ENCODE measurements around the gene LAMA1.
A peak's percentile ranks its signal among the peaks of the same experiment; 100 is the strongest.
"Not testable (repeated sequence)": the region's sequence is repeated elsewhere in the genome, so short reads cannot be mapped to it uniquely, and the experiment has no call there.

The LAMA1 gene

GRCh38 chr18:7117390-7118355 lies at the start of gene LAMA1:
Gene LAMA1 (minus strand): TSS chr18:7117797. CDS start chr18:7117720, 77 bp downstream.
- H3K9me3 ChIP-seq (ENCODE audit: low read length), result peaks cover 5% of the 10 kb centered on the region
- no peaks in the 10 kb centered on the region for H3K36me3 ChIP-seq (ENCODE audit: insufficient read depth, low read length)
- H3K4me3 ChIP-seq (ENCODE audit: low read length), result peak within 1 kb of the TSS; percentile 88
- no peaks in the 10 kb centered on the region for H3K27me3 ChIP-seq (ENCODE audit: insufficient read depth, low read length)
- peak within 1 kb of the TSS; percentile 90 for H2AFZ ChIP-seq (ENCODE audit: low read depth, low read length)
- H3K4me1 ChIP-seq (ENCODE audit: insufficient read depth, low read length), result peaks cover 4% of the 10 kb centered on the region

- H3K9me3 ChIP-seq (ENCODE audit: low read length), result peaks cover 1% of the 10 kb centered on the region
- no peak overlapping the region for H2AFZ ChIP-seq (ENCODE audit: low read depth, low read length)
- no peaks in the 10 kb centered on the region for H3K4me1 ChIP-seq (ENCODE audit: insufficient read depth, low read length)
- no peak overlapping the region for H3K4me3 ChIP-seq (ENCODE audit: low read length)
- H3K27me3 ChIP-seq (ENCODE audit: insufficient read depth, low read length), result peaks cover 2% of the 10 kb centered on the region
- no peaks in the 10 kb centered on the region for H3K36me3 ChIP-seq (ENCODE audit: insufficient read depth, low read length)
Observed at GRCh38 chr18:7165846-7166393, 48.3 kb upstream of the LAMA1 start.

GRCh38 chr18:7164323-7165004 lies 46.9 kb upstream of the LAMA1 start:
- no peak overlapping the region for H2AFZ ChIP-seq (ENCODE audit: low read depth, low read length)
- H3K36me3 ChIP-seq (ENCODE audit: insufficient read depth, low read length), result no peaks in the 10 kb centered on the region
- H3K4me3 ChIP-seq (ENCODE audit: low read length), result no peak overlapping the region
- peaks cover 1% of the 10 kb centered on the region for H3K9me3 ChIP-seq (ENCODE audit: low read length)
- no peaks in the 10 kb centered on the region for H3K4me1 ChIP-seq (ENCODE audit: insufficient read depth, low read length)
- H3K27me3 ChIP-seq (ENCODE audit: insufficient read depth, low read length), result peaks cover 2% of the 10 kb centered on the region

- Histone ChIP-seq H3K4me3 (ENCODE audit: low read length) (no peak overlapping the region), H2AFZ (ENCODE audit: low read depth, low read length) (no peak overlapping the region), H3K9me3 (ENCODE audit: low read length) (no peaks in the 10 kb centered on the region), H3K36me3 (ENCODE audit: insufficient read depth, low read length) (no peaks in the 10 kb centered on the region), H3K27me3 (ENCODE audit: insufficient read depth, low read length) (peaks cover 7% of the 10 kb centered on the region), H3K4me1 (ENCODE audit: insufficient read depth, low read length) (no peaks in the 10 kb centered on the region)
Observed at GRCh38 chr18:7158216-7158615, 40.6 kb upstream of the LAMA1 start.

- Histone ChIP-seq H3K36me3 (ENCODE audit: insufficient read depth, low read length) (no peaks in the 10 kb centered on the region), H3K4me3 (ENCODE audit: low read length) (no peak overlapping the region), H3K27me3 (ENCODE audit: insufficient read depth, low read length) (peaks cover 7% of the 10 kb centered on the region), H3K4me1 (ENCODE audit: insufficient read depth, low read length) (no peaks in the 10 kb centered on the region), H2AFZ (ENCODE audit: low read depth, low read length) (no peak overlapping the region), H3K9me3 (ENCODE audit: low read length) (no peaks in the 10 kb centered on the region)
Observed at GRCh38 chr18:7157760-7158159, 40.2 kb upstream of the LAMA1 start.

GRCh38 chr18:7155887-7156286 lies 38.3 kb upstream of the LAMA1 start:
- H3K4me1 ChIP-seq (ENCODE audit: insufficient read depth, low read length), result no peaks in the 10 kb centered on the region
- peaks cover 7% of the 10 kb centered on the region for H3K27me3 ChIP-seq (ENCODE audit: insufficient read depth, low read length)
- H3K9me3 ChIP-seq (ENCODE audit: low read length), result no peaks in the 10 kb centered on the region
- H2AFZ ChIP-seq (ENCODE audit: low read depth, low read length), result no peak overlapping the region
- H3K36me3 ChIP-seq (ENCODE audit: insufficient read depth, low read length), result no peaks in the 10 kb centered on the region
- H3K4me3 ChIP-seq (ENCODE audit: low read length), result no peak overlapping the region

- peaks cover 7% of the 10 kb centered on the region for H3K27me3 ChIP-seq (ENCODE audit: insufficient read depth, low read length)
Observed at GRCh38 chr18:7155092-7155491, 37.5 kb upstream of the LAMA1 start.

GRCh38 chr18:7152440-7152839 lies 34.8 kb upstream of the LAMA1 start:
- Histone ChIP-seq H2AFZ (ENCODE audit: low read depth, low read length) (no peak overlapping the region), H3K36me3 (ENCODE audit: insufficient read depth, low read length) (no peaks in the 10 kb centered on the region), H3K4me1 (ENCODE audit: insufficient read depth, low read length) (no peaks in the 10 kb centered on the region), H3K27me3 (ENCODE audit: insufficient read depth, low read length) (peaks cover under 1% of the 10 kb centered on the region), H3K4me3 (ENCODE audit: low read length) (no peak overlapping the region), H3K9me3 (ENCODE audit: low read length) (no peaks in the 10 kb centered on the region)

More at GRCh38 chr18:7155092-7155491, 37.5 kb upstream of the LAMA1 start:
- no peak overlapping the region for H3K4me3 ChIP-seq (ENCODE audit: low read length)
- H3K4me1 ChIP-seq (ENCODE audit: insufficient read depth, low read length), result no peaks in the 10 kb centered on the region
- H3K36me3 ChIP-seq (ENCODE audit: insufficient read depth, low read length), result no peaks in the 10 kb centered on the region
- H2AFZ ChIP-seq (ENCODE audit: low read depth, low read length), result no peak overlapping the region
- H3K9me3 ChIP-seq (ENCODE audit: low read length), result no peaks in the 10 kb centered on the region

GRCh38 chr18:7147399-7147798 lies 29.8 kb upstream of the LAMA1 start:
- Histone ChIP-seq H3K4me1 (ENCODE audit: insufficient read depth, low read length) (no peaks in the 10 kb centered on the region), H3K9me3 (ENCODE audit: low read length) (no peaks in the 10 kb centered on the region), H3K4me3 (ENCODE audit: low read length) (no peak overlapping the region), H3K36me3 (ENCODE audit: insufficient read depth, low read length) (no peaks in the 10 kb centered on the region), H3K27me3 (ENCODE audit: insufficient read depth, low read length) (no peaks in the 10 kb centered on the region), H2AFZ (ENCODE audit: low read depth, low read length) (no peak overlapping the region)

GRCh38 chr18:7146067-7146466 lies 28.5 kb upstream of the LAMA1 start:
- no peak overlapping the region for H2AFZ ChIP-seq (ENCODE audit: low read depth, low read length)
- H3K27me3 ChIP-seq (ENCODE audit: insufficient read depth, low read length), result no peaks in the 10 kb centered on the region
- H3K4me1 ChIP-seq (ENCODE audit: insufficient read depth, low read length), result no peaks in the 10 kb centered on the region
- H3K36me3 ChIP-seq (ENCODE audit: insufficient read depth, low read length), result no peaks in the 10 kb centered on the region
- H3K4me3 ChIP-seq (ENCODE audit: low read length), result no peak overlapping the region
- no peaks in the 10 kb centered on the region for H3K9me3 ChIP-seq (ENCODE audit: low read length)

- H3K4me3 ChIP-seq (ENCODE audit: low read length); H3K27me3 ChIP-seq (ENCODE audit: insufficient read depth, low read length): not testable (repeated sequence)
Observed at GRCh38 chr18:7144921-7145320, 27.3 kb upstream of the LAMA1 start.

GRCh38 chr18:7141287-7141686 lies 23.7 kb upstream of the LAMA1 start:
- Histone ChIP-seq H2AFZ (ENCODE audit: low read depth, low read length) (no peak overlapping the region), H3K27me3 (ENCODE audit: insufficient read depth, low read length) (no peaks in the 10 kb centered on the region), H3K9me3 (ENCODE audit: low read length) (no peaks in the 10 kb centered on the region), H3K4me3 (ENCODE audit: low read length) (no peak overlapping the region), H3K36me3 (ENCODE audit: insufficient read depth, low read length) (no peaks in the 10 kb centered on the region), H3K4me1 (ENCODE audit: insufficient read depth, low read length) (no peaks in the 10 kb centered on the region)

More at GRCh38 chr18:7144921-7145320, 27.3 kb upstream of the LAMA1 start:
- H3K9me3 ChIP-seq (ENCODE audit: low read length); H2AFZ ChIP-seq (ENCODE audit: low read depth, low read length); H3K4me1 ChIP-seq (ENCODE audit: insufficient read depth, low read length); H3K36me3 ChIP-seq (ENCODE audit: insufficient read depth, low read length): not testable (repeated sequence)

GRCh38 chr18:7139409-7139808 lies 21.8 kb upstream of the LAMA1 start:
- H3K4me1 ChIP-seq (ENCODE audit: insufficient read depth, low read length), result no peaks in the 10 kb centered on the region
- H3K4me3 ChIP-seq (ENCODE audit: low read length), result no peak overlapping the region
- H3K27me3 ChIP-seq (ENCODE audit: insufficient read depth, low read length), result no peaks in the 10 kb centered on the region
- no peak overlapping the region for H2AFZ ChIP-seq (ENCODE audit: low read depth, low read length)
- H3K9me3 ChIP-seq (ENCODE audit: low read length), result no peaks in the 10 kb centered on the region
- no peaks in the 10 kb centered on the region for H3K36me3 ChIP-seq (ENCODE audit: insufficient read depth, low read length)

All from neuron (in vitro differentiated cells).